GM12865 (cell line): ENCODE data around the gene SPRN.
A peak's percentile ranks its signal among the peaks of the same experiment; 100 is the strongest.
"Not testable (repeated sequence)": the region's sequence is repeated elsewhere in the genome, so short reads cannot be mapped to it uniquely, and the experiment has no call there.

Experiments
- DNase-seq: peaks from one replicate; pipeline ENCODE4 v3.0.0; 2010; ENCODE audit warnings: low read depth
- H3K4me3 ChIP-seq: 2 replicates; pipeline ENCODE4 v1.5.1; 2011; ENCODE audit warnings: mild to moderate bottlenecking, low read depth, low read length, control low read depth
- CTCF ChIP-seq: IDR thresholded peaks from 2 replicates; pipeline ENCODE4 v1.5.1; 2011; ENCODE audit warnings: low read length, control low read depth, low read depth, inconsistent platforms; ENCODE audit not compliant: insufficient read depth; ENCODE audit errors: missing control alignments

Gene SPRN

GRCh38 chr10:133377025-133377817 lies 47.2 kb downstream of the SPRN start:
- no peak for DNase-seq
- no peak overlapping the region for H3K4me3 ChIP-seq
- TF ChIP-seq CTCF, result no peak

GRCh38 chr10:133376183-133376582 lies 48.2 kb downstream of the SPRN start:
- H3K4me3 ChIP-seq, DNase-seq: not testable (repeated sequence)

- H3K4me3 ChIP-seq, result no peak overlapping the region
- no peak for TF ChIP-seq CTCF
- no peak for DNase-seq
Observed at GRCh38 chr10:133375357-133376115, 48.9 kb downstream of the SPRN start.

GRCh38 chr10:133373174-133374090 lies 51.0 kb downstream of the SPRN start, which contains the start of gene ECHS1:
Gene ECHS1 (minus strand): TSS chr10:133373354. CDS start chr10:133373333, 21 bp downstream.
- DNase-seq, result peak; percentile 95
- H3K4me3 ChIP-seq, result peak within 1 kb of the TSS; percentile 74
- TF ChIP-seq CTCF, result no peak

GRCh38 chr10:133372507-133372906 lies 51.9 kb downstream of the SPRN start:
- DNase-seq, result no peak
- TF ChIP-seq CTCF, result no peak
- H3K4me3 ChIP-seq, result peak overlapping the region; percentile 74
